Breast epithelium (tissue), 3 donors: ENCODE data around the gene GRIA3.

Source experiments
- CTCF ChIP-seq, 3 donors: fragments of 450-650 bp; IDR thresholded peaks; one replicate each; pipeline ENCODE4 v1.5.1; 2016 to 2017; ENCODE audit warnings: antibody characterized with exemption in 3 of 3, mild to moderate bottlenecking in 3 of 3, moderate library complexity in 3 of 3
- POLR2A ChIP-seq: fragments of 450-650 bp; IDR thresholded peaks from one replicate; pipeline ENCODE4 v1.6.1; 2016; ENCODE audit warnings: antibody characterized with exemption, mild to moderate bottlenecking, moderate library complexity
- POLR2AphosphoS5 ChIP-seq, 3 donors: sonication (generic); formaldehyde crosslinking; IDR thresholded peaks; one replicate each; pipeline ENCODE4 v1.6.1; 2017; ENCODE audit warnings: antibody characterized with exemption in 3 of 3

DNA sequence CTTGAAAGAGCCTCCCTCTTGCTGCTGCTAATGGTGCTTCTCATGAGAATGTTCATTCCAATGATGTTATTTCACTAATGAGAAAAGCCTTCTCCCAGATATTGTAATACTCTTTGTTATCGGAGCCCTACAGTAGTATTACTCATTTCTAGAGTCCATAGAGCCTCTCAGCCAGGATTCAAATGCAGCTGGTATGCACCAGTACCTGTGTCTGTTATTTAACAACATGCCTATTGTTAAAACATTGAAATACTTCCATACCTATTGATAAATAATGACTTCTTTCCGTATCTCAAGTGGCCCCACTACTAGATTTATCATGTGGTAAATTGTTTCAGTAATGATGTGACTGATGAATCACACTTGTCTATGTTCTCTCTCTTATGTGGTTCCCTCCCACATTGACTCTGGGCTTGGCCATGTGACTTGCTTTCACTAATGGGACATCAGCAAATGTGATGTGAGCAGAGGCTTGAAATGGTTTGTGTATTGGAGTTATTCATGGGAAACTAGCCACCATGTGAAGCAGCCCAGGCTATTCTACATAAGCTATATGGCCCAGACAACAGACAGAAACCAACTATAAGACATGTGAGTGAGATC is 341.1 kb downstream of the GRIA3 start:
- TF ChIP-seq CTCF (IDR thresholded peaks at IDR 0.05) (no peak), POLR2AphosphoS5 (IDR thresholded peaks at IDR 0.05) (no peak), POLR2A (no peak)
